ENCODE data around the gene ZFP62. TPM values are rescaled to one million over a fixed set of nuclear protein-coding genes. Genes with fewer than 3 reads are reported as not detected.

ZFP62 gene
- total and polyA plus RNA-seq, 2 donors (not counting 1 experiment from before 2014, with no cell fraction given), result 14.4 to 24.1 TPM

GRCh38 chr5:180853121-180853847, 7.8 kb downstream of the ZFP62 start:
- TF ChIP-seq EZH2 (IDR thresholded peaks at IDR 0.05; ENCODE audit: low read length, missing control alignments) (no peak), CTCF (conservative IDR thresholded peaks at IDR 0.05 in 1 of 2, IDR thresholded peaks at IDR 0.05 in 1 of 2; ENCODE audit: low read depth in 1 of 2, low read length in 2 of 2) (no peak)
- no peaks in the 10 kb centered on the region for H3K27me3 ChIP-seq (ENCODE audit: control insufficient read depth, insufficient read depth, low read length)

GRCh38 chr5:180852495-180852894, 8.6 kb downstream of the ZFP62 start:
- Histone ChIP-seq H3K27me3 (ENCODE audit: control insufficient read depth, insufficient read depth, low read length) (no peaks in the 10 kb centered on the region), H3K4me3 (replicated peaks in 1 of 4; ENCODE audit: control extremely low read depth in 1 of 4, insufficient read depth in 1 of 4, low read depth in 3 of 4, low read length in 4 of 4) (no peak overlapping the region), H3K79me2 (ENCODE audit: control insufficient read depth, insufficient read depth, low read length) (no peaks in the 10 kb centered on the region), H3K9ac (ENCODE audit: insufficient read depth, low read length) (no peak overlapping the region), H4K20me1 (ENCODE audit: control insufficient read depth, extremely low read depth, insufficient read depth, low read length) (no peaks in the 10 kb centered on the region), H2AFZ (ENCODE audit: low read length) (no peak overlapping the region), H3K36me3 (ENCODE audit: control insufficient read depth, insufficient read depth, low read length) (peaks cover 17% of the 10 kb centered on the region), H3K4me1 (ENCODE audit: control insufficient read depth, extremely low read depth, insufficient read depth, low read length) (no peaks in the 10 kb centered on the region), H3K27ac (ENCODE audit: insufficient read depth, low read length) (no peak overlapping the region), H3K9me3 (ENCODE audit: control insufficient read depth, insufficient read depth, low read depth, low read length) (peaks cover 13% of the 10 kb centered on the region), H3K4me2 (ENCODE audit: extremely low read depth, insufficient read depth, low read length) (no peak overlapping the region)
- no peak for DNase-seq (ENCODE audit: low read depth in 2 of 2)
- TF ChIP-seq EZH2 (IDR thresholded peaks at IDR 0.05; ENCODE audit: low read length, missing control alignments) (no peak), CTCF (conservative IDR thresholded peaks at IDR 0.05 in 1 of 2, IDR thresholded peaks at IDR 0.05 in 1 of 2; ENCODE audit: low read depth in 1 of 2, low read length in 2 of 2) (no peak)

More at GRCh38 chr5:180853121-180853847, 7.8 kb downstream of the ZFP62 start:
- Histone ChIP-seq H3K4me3 (replicated peaks in 1 of 4; ENCODE audit: control extremely low read depth in 1 of 4, insufficient read depth in 1 of 4, low read depth in 3 of 4, low read length in 4 of 4) (no peak overlapping the region), H3K27ac (ENCODE audit: insufficient read depth, low read length) (no peak overlapping the region), H3K9me3 (ENCODE audit: control insufficient read depth, insufficient read depth, low read depth, low read length) (peaks cover 13% of the 10 kb centered on the region), H3K9ac (ENCODE audit: insufficient read depth, low read length) (no peak overlapping the region), H2AFZ (ENCODE audit: low read length) (no peak overlapping the region), H3K4me2 (ENCODE audit: extremely low read depth, insufficient read depth, low read length) (no peak overlapping the region), H3K4me1 (ENCODE audit: control insufficient read depth, extremely low read depth, insufficient read depth, low read length) (no peaks in the 10 kb centered on the region), H3K36me3 (ENCODE audit: control insufficient read depth, insufficient read depth, low read length) (peaks cover 17% of the 10 kb centered on the region), H4K20me1 (ENCODE audit: control insufficient read depth, extremely low read depth, insufficient read depth, low read length) (no peaks in the 10 kb centered on the region), H3K79me2 (ENCODE audit: control insufficient read depth, insufficient read depth, low read length) (no peaks in the 10 kb centered on the region)
- no peak for DNase-seq (ENCODE audit: low read depth in 2 of 2)

- Histone ChIP-seq H3K9me3 (ENCODE audit: control insufficient read depth, insufficient read depth, low read depth, low read length) (peaks cover 13% of the 10 kb centered on the region), H3K9ac (ENCODE audit: insufficient read depth, low read length) (no peak overlapping the region), H3K27me3 (ENCODE audit: control insufficient read depth, insufficient read depth, low read length) (no peaks in the 10 kb centered on the region), H3K79me2 (ENCODE audit: control insufficient read depth, insufficient read depth, low read length) (no peaks in the 10 kb centered on the region), H3K4me2 (ENCODE audit: extremely low read depth, insufficient read depth, low read length) (no peak overlapping the region), H4K20me1 (ENCODE audit: control insufficient read depth, extremely low read depth, insufficient read depth, low read length) (no peaks in the 10 kb centered on the region), H3K36me3 (ENCODE audit: control insufficient read depth, insufficient read depth, low read length) (peaks cover 17% of the 10 kb centered on the region), H3K27ac (ENCODE audit: insufficient read depth, low read length) (no peak overlapping the region), H3K4me1 (ENCODE audit: control insufficient read depth, extremely low read depth, insufficient read depth, low read length) (no peaks in the 10 kb centered on the region), H3K4me3 (replicated peaks in 1 of 4; ENCODE audit: control extremely low read depth in 1 of 4, insufficient read depth in 1 of 4, low read depth in 3 of 4, low read length in 4 of 4) (no peak overlapping the region), H2AFZ (ENCODE audit: low read length) (no peak overlapping the region)
- DNase-seq (ENCODE audit: low read depth in 2 of 2), result no peak
- TF ChIP-seq EZH2 (IDR thresholded peaks at IDR 0.05; ENCODE audit: low read length, missing control alignments), result no peak
- no peak for TF ChIP-seq CTCF (conservative IDR thresholded peaks at IDR 0.05 in 1 of 2, IDR thresholded peaks at IDR 0.05 in 1 of 2; ENCODE audit: low read depth in 1 of 2, low read length in 2 of 2)
These were observed 10.5 kb downstream of the ZFP62 start for GRCh38 chr5:180850434-180851078.
